Choroid plexus epithelial cell (primary cell): Measurements from ENCODE around the gene RFXAP.

Source experiments
- DNase-seq: peaks from one replicate; pipeline ENCODE4 v3.0.0-alpha.2; 2010; ENCODE audit warnings: low read depth
- H3K4me3 ChIP-seq: 2 replicates; pipeline ENCODE4 v1.5.1; 2011; ENCODE audit warnings: low read depth, mild to moderate bottlenecking, control low read depth, low read length, moderate library complexity
- TF ChIP-seq, protein P1 (sequence below): conservative IDR thresholded peaks from 2 replicates; pipeline ENCODE4 v1.5.1; 2011; ENCODE audit warnings: low read depth, mild to moderate bottlenecking, control low read depth, inconsistent platforms, low read length, moderate library complexity

The RFXAP gene

DNA sequence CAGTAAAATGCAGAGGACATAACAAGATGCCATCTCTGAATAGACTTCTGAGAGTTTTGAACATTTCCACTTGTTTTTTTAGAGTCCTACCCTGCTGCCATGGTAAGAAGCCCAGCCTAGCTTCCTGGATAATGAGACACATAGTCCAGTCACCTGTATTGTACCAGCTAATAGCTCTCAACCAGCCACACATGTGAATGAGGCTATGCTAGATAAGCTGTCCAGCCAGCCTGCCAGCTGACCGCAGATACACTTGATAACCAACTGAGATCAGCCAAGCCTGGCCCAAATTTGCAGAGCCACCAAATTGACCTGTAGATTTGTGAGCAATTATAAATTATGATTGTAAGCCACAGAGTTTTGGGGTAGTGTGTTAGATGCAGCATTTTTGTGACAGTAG lies 10.7 kb downstream of the RFXAP start:
- TF ChIP-seq, protein P1, sequence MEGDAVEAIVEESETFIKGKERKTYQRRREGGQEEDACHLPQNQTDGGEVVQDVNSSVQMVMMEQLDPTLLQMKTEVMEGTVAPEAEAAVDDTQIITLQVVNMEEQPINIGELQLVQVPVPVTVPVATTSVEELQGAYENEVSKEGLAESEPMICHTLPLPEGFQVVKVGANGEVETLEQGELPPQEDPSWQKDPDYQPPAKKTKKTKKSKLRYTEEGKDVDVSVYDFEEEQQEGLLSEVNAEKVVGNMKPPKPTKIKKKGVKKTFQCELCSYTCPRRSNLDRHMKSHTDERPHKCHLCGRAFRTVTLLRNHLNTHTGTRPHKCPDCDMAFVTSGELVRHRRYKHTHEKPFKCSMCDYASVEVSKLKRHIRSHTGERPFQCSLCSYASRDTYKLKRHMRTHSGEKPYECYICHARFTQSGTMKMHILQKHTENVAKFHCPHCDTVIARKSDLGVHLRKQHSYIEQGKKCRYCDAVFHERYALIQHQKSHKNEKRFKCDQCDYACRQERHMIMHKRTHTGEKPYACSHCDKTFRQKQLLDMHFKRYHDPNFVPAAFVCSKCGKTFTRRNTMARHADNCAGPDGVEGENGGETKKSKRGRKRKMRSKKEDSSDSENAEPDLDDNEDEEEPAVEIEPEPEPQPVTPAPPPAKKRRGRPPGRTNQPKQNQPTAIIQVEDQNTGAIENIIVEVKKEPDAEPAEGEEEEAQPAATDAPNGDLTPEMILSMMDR, result no peak
- no peak for DNase-seq
- H3K4me3 ChIP-seq, result no peak overlapping the region

DNA sequence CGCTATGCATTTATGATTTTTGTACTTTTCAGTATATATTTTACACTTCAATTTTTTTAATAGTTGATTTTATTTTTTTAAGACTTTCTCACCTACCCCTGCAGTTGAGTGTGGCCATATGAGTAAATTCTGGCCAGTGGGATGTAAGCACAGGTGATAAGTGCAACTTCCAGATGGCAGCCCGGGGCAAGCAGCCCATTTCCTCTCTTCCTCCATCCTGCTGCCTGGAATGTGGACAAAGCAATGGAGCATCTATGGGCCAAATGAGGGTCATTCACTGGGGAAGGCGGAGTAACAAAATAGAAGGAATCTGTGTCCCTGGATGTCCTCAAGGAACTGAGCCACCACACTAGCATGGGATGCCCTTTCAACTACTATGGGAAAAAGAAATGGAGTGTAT lies 12.3 kb downstream of the RFXAP start:
- no peak overlapping the region for H3K4me3 ChIP-seq
- DNase-seq, result no peak
- TF ChIP-seq, protein P1, result no peak

DNA sequence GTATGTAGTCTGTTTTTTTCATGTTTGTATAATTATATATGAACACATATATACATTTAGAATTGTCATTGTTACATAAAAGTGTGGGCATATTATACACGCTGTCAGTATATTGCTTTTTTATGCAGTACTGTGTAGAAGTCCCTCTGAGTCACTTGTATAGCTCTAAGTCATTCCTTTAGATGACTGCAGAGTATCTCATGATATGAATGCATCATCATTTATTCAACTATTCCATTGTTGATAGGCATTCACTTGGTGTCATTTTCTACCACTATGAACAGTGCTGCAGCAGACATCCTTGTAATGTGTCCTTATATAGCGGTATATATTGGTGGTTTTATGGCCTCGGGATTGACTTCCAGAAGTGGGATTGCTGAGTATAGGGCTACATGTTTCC lies 15.3 kb downstream of the RFXAP start:
- H3K4me3 ChIP-seq, result no peak overlapping the region
- TF ChIP-seq, protein P1, result no peak
- DNase-seq, result no peak

DNA sequence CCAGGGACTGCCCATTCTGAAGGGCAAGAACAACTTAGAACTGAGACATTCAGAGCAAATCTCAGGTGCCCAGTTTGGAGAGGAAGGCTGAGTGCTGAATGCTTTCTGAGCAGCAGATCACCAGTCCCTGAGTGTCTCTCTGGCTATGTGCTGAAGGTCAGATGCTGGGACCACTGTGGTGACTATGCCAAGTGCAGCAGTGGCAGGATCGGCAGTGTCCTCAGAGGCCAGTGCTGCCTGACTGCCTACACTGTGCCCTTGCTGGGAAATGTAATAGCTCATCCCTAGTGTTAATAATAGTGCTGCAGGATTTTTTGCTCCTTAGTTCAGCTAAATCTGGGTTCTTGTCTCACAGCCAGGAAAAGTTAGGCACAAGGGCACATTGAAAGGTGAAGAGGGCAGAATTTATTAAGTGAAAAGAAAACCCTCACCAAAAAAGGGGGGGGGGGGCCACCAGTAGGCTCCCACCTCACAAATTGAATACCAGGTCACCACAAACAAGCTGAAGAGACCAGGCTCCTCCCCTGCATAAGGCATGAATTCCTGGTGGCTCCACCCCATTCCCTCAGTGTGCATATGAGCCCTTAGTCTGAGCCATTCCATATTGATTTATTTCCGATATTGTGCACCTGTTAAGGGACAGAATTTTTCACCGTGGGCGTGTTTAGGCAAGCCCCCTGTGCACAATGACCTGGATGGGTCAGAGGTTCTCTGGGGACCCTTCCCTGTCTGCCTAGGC lies 18.5 kb downstream of the RFXAP start:
- DNase-seq, result no peak
- H3K4me3 ChIP-seq, result no peak overlapping the region
- TF ChIP-seq, protein P1, result no peak

DNA sequence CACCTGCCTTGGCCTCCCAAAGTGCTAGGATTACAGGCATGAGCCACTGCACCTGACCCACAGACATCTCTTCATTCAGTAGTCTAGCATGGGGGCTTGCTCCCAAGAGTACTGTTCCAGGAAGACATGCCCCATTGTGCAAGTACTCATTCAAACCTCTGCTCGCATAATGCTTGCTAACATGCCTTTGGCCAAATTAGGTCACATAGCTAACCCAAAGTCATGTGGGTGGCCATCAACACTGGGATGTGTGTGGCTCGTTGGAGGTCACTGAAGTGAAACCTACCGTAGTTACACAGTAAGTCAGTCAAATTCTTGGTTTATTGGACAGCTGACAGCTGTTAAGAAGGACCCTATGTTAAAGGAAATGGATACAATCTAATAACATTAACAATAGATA lies 20.3 kb downstream of the RFXAP start:
- DNase-seq, result peak; percentile 34
- TF ChIP-seq, protein P1, result no peak
- H3K4me3 ChIP-seq, result no peak overlapping the region

DNA sequence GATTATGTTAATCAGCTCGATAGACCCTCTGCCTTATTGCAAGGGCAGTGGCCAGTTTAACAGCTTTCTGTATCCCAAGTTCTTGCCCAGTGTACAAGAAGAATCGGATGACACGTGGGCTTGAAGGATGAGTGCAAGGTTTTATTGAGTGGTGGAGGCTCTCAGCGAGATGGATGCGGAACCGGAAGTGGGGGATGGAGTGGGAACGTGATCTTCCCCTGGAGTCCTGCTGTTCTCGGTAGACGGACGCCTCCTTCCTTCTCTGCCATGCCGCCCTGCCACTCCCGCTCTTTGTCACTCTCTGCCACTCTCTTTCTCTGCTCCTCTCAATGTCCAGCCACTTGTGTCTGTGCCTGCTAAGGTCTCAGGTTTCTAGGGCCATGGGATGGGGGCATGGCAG lies 21.0 kb downstream of the RFXAP start:
- TF ChIP-seq, protein P1, result no peak

DNA sequence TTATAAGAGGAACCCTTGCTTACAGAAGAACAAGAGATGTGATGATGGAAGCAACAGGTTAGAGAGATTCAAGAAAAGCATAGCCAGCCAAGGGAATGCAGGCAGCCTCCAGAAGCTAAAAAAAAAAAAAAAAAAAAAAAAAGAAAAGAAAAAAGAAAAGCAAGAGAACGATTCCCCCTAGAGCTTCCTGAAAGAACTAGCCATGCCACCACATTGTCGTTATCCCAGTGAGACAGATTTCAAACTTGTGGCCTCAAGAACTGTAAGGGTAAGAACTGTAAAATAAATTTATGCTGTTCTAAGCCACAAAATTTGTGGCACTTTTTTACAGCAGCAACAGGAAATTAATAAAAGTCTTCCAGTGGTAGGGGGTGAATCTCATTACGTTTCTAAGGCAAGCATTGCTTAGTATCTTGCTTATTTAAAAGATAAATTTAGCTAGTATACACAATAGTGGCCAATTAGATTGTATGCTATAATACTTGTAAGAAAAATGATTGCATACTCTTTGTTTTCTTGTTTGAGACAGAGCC lies 21.8 kb downstream of the RFXAP start:
- no peak for DNase-seq
- TF ChIP-seq, protein P1, result peak; percentile 18
- no peak overlapping the region for H3K4me3 ChIP-seq

More for the DNA sequence above, 21.0 kb downstream of the RFXAP start:
- no peak overlapping the region for H3K4me3 ChIP-seq
- DNase-seq, result no peak
